Stimulated activated naive CD4-positive, alpha-beta T cell (primary cell): ENCODE data around the gene KIAA0930.
A peak's percentile ranks its signal among the peaks of the same experiment; 100 is the strongest.
"Not testable (repeated sequence)": the region's sequence is repeated elsewhere in the genome, so short reads cannot be mapped to it uniquely, and the experiment has no call there.

ENCODE experiments used
- DNase-seq, 6 experiments: peaks; one replicate each; lab custom pipeline; 2025; lab: John Stamatoyannopoulos, UW

KIAA0930 gene

GRCh38 chr22:45240810-45241631 is at the start of gene KIAA0930:
TSS of gene KIAA0930 (minus strand) at chr22:45240894. CDS start at chr22:45240703, 191 bp downstream.
- peak; percentile 53 to 84 (median 84) for DNase-seq

GRCh38 chr22:45286854-45287551 is 46.3 kb upstream of the KIAA0930 start:
- no peak for DNase-seq

- no peak for DNase-seq
These were observed 44.8 kb upstream of the KIAA0930 start for GRCh38 chr22:45285263-45286058.

GRCh38 chr22:45284705-45285262 is 44.1 kb upstream of the KIAA0930 start, which contains the start of gene UPK3A:
TSS of gene UPK3A (plus strand) at chr22:45284949. CDS start at chr22:45285014, 65 bp downstream.
- DNase-seq, result peak; percentile 35 to 73 (median 54)

- DNase-seq, result no peak
These were observed 40.3 kb upstream of the KIAA0930 start for GRCh38 chr22:45281010-45281409.

GRCh38 chr22:45280587-45280980 is 39.9 kb upstream of the KIAA0930 start:
- no peak for DNase-seq

- DNase-seq, result no peak
These were observed 37.4 kb upstream of the KIAA0930 start for GRCh38 chr22:45278125-45278524.

- not testable (repeated sequence) for DNase-seq
These were observed 37.0 kb upstream of the KIAA0930 start for GRCh38 chr22:45277720-45278119.

GRCh38 chr22:45276507-45277105 is 35.9 kb upstream of the KIAA0930 start:
- no peak for DNase-seq

GRCh38 chr22:45273452-45274075 is 32.9 kb upstream of the KIAA0930 start:
- DNase-seq, result no peak

GRCh38 chr22:45272498-45272897 is 31.8 kb upstream of the KIAA0930 start:
- no peak for DNase-seq

- DNase-seq, result no peak
These were observed 31.0 kb upstream of the KIAA0930 start for GRCh38 chr22:45271667-45272201.

- DNase-seq, result no peak
These were observed 29.7 kb upstream of the KIAA0930 start for GRCh38 chr22:45270095-45271020.

GRCh38 chr22:45268958-45269844 is 28.5 kb upstream of the KIAA0930 start:
- peak; percentile 62 to 94 (median 85) for DNase-seq

- peak in 3 of 6 experiments; percentile 19 to 37 (median 27) for DNase-seq
These were observed 27.7 kb upstream of the KIAA0930 start for GRCh38 chr22:45268167-45268957.

- DNase-seq, result no peak
These were observed 24.8 kb upstream of the KIAA0930 start for GRCh38 chr22:45265535-45265934.

GRCh38 chr22:45263463-45264269 is 23.0 kb upstream of the KIAA0930 start:
- no peak for DNase-seq
